GM10266 (cell line): ENCODE measurements around the gene NFE2L1.
A peak's percentile ranks its signal among the peaks of the same experiment; 100 is the strongest.

Source experiments
- DNase-seq: peaks from one replicate; pipeline ENCODE4 v3.0.0; 2012; ENCODE audit errors: extremely low spot score
- CTCF ChIP-seq: IDR thresholded peaks from 2 replicates; pipeline ENCODE4 v1.5.1; 2012; ENCODE audit warnings: mild to moderate bottlenecking, low read depth; ENCODE audit not compliant: control insufficient read depth, insufficient read depth; ENCODE audit errors: missing control alignments

The NFE2L1 gene

DNA sequence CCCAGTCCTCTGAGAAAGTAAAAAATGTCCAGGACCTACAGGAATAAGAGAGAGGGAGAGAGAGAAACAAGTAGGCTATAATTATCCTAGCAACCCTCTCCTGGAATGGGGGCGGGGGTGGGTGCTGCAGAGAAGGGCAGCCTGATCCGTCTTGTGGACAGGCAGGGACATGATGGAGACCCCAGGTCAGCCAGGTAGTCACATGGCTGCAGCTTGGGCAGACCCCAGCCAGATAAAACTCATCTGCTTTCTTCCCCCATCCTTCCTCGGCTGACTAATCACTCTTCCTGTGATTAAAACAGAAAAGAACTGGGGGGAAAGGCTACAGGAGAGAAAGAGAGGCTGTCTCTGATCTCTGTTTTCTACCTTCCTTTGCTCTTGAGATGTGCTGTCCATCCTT, 43.2 kb upstream of the NFE2L1 start:
- no peak for DNase-seq
- no peak for TF ChIP-seq CTCF

GRCh38 chr17:48006936-48007709, 41.0 kb upstream of the NFE2L1 start:
- no peak for DNase-seq
- TF ChIP-seq CTCF = no peak

- DNase-seq = no peak
- TF ChIP-seq CTCF = no peak
Observed at GRCh38 chr17:48010193-48010592, 38.0 kb upstream of the NFE2L1 start.

GRCh38 chr17:48011405-48012150, 36.6 kb upstream of the NFE2L1 start:
- peak; percentile 68 for TF ChIP-seq CTCF
- DNase-seq = peak; percentile 79

DNA sequence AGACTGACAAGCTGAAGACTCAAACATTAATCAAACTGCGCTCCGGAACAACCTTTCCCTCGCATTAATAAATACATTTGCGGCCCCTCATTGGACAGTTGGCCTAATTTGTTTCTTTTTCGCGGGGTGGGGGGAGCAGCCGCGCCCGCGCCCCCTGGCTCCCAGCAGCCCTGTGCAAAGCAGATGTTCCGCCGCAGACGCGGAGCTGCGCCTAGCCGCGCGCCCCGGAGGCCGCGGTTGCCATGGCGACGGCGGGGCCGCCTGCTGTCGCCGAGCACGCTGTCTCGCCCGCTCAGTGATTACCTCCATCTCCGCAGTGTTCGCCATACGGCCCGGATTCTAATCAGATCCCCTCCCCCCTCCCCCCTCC, 36.0 kb upstream of the NFE2L1 start:
- DNase-seq = peak; percentile 85
- no peak for TF ChIP-seq CTCF

GRCh38 chr17:48012654-48013053, 35.5 kb upstream of the NFE2L1 start:
- DNase-seq = no peak
- no peak for TF ChIP-seq CTCF

GRCh38 chr17:48013876-48014594, 34.1 kb upstream of the NFE2L1 start:
- TF ChIP-seq CTCF = no peak
- no peak for DNase-seq
